IPS-15b (cell line): ENCODE data around the gene WASHC2A.
"Not testable (repeated sequence)": the region's sequence is repeated elsewhere in the genome, so short reads cannot be mapped to it uniquely, and the experiment has no call there.

Experiments used
- H3K27me3 ChIP-seq: one replicate; pipeline ENCODE4 v1.6.1; 2013; ENCODE audit warnings: low read length; ENCODE audit not compliant: control insufficient read depth, insufficient read depth
- H3K36me3 ChIP-seq: one replicate; pipeline ENCODE4 v1.6.1; 2013; ENCODE audit warnings: low read length; ENCODE audit not compliant: control insufficient read depth, insufficient read depth
- H3K4me1 ChIP-seq: one replicate; pipeline ENCODE4 v1.6.1; 2013; ENCODE audit warnings: mild to moderate bottlenecking, low read length; ENCODE audit not compliant: control insufficient read depth, insufficient read depth
- H3K4me3 ChIP-seq: one replicate; pipeline ENCODE4 v1.5.1; 2013; ENCODE audit warnings: low read depth, low read length
- H3K9ac ChIP-seq: one replicate; pipeline ENCODE4 v1.6.1; 2013; ENCODE audit warnings: low read depth, mild to moderate bottlenecking, low read length
- H3K9me3 ChIP-seq: one replicate; pipeline ENCODE4 v1.6.1; 2013; ENCODE audit warnings: mild to moderate bottlenecking, low read length; ENCODE audit not compliant: control insufficient read depth, insufficient read depth

WASHC2A gene

DNA sequence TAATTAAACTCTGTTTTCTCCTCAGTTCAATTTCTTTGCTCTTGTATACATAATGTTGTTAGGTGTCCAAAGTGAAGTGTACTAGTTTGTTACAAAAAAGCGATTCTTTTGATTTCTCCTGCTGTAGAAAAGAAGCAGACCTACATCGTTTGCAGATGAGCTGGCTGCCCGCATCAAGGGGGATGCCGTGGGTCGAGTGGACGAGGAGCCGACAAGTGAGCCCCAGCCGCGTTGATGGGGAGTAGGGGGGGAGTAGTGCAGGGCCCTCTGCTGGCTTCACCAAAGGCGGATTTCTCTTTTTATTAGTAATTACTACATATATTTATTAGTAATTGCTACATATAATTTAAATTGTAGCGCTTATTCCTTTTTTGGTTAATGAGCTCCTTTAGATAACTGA lies 23.6 kb downstream of the WASHC2A start:
- not testable (repeated sequence) for H3K36me3 ChIP-seq, H3K4me3 ChIP-seq, H3K4me1 ChIP-seq, H3K9me3 ChIP-seq, H3K9ac ChIP-seq, H3K27me3 ChIP-seq

- H3K9ac ChIP-seq, H3K4me1 ChIP-seq, H3K9me3 ChIP-seq, H3K36me3 ChIP-seq, H3K27me3 ChIP-seq, H3K4me3 ChIP-seq: not testable (repeated sequence)
Measured at GRCh38 chr10:50092928-50093327, 25.2 kb downstream of the WASHC2A start.

- H3K9me3 ChIP-seq, H3K4me1 ChIP-seq, H3K36me3 ChIP-seq, H3K4me3 ChIP-seq, H3K27me3 ChIP-seq, H3K9ac ChIP-seq: not testable (repeated sequence)
Measured at GRCh38 chr10:50094630-50095029, 26.9 kb downstream of the WASHC2A start.

GRCh38 chr10:50095402-50095801 lies 27.6 kb downstream of the WASHC2A start:
- not testable (repeated sequence) for H3K9ac ChIP-seq, H3K4me3 ChIP-seq, H3K36me3 ChIP-seq, H3K27me3 ChIP-seq, H3K9me3 ChIP-seq, H3K4me1 ChIP-seq

GRCh38 chr10:50096722-50097121 lies 29.0 kb downstream of the WASHC2A start:
- H3K9ac ChIP-seq, H3K4me3 ChIP-seq, H3K36me3 ChIP-seq, H3K27me3 ChIP-seq, H3K9me3 ChIP-seq, H3K4me1 ChIP-seq: not testable (repeated sequence)

- not testable (repeated sequence) for H3K27me3 ChIP-seq, H3K36me3 ChIP-seq, H3K9me3 ChIP-seq, H3K4me1 ChIP-seq, H3K4me3 ChIP-seq, H3K9ac ChIP-seq
Measured at GRCh38 chr10:50098645-50099044, 30.9 kb downstream of the WASHC2A start.

- not testable (repeated sequence) for H3K4me3 ChIP-seq, H3K9me3 ChIP-seq, H3K9ac ChIP-seq, H3K36me3 ChIP-seq, H3K4me1 ChIP-seq, H3K27me3 ChIP-seq
Measured at GRCh38 chr10:50101139-50101582, 33.4 kb downstream of the WASHC2A start.

- not testable (repeated sequence) for H3K4me1 ChIP-seq, H3K9me3 ChIP-seq, H3K9ac ChIP-seq, H3K27me3 ChIP-seq, H3K4me3 ChIP-seq, H3K36me3 ChIP-seq
Measured at GRCh38 chr10:50101747-50102146, 34.0 kb downstream of the WASHC2A start.

- not testable (repeated sequence) for H3K9ac ChIP-seq, H3K4me3 ChIP-seq, H3K4me1 ChIP-seq, H3K9me3 ChIP-seq, H3K36me3 ChIP-seq, H3K27me3 ChIP-seq
Measured at GRCh38 chr10:50102267-50102666, 34.5 kb downstream of the WASHC2A start.

GRCh38 chr10:50108999-50109698 lies 41.4 kb downstream of the WASHC2A start:
- H3K36me3 ChIP-seq, H3K9ac ChIP-seq, H3K9me3 ChIP-seq, H3K4me3 ChIP-seq, H3K4me1 ChIP-seq, H3K27me3 ChIP-seq: not testable (repeated sequence)

DNA sequence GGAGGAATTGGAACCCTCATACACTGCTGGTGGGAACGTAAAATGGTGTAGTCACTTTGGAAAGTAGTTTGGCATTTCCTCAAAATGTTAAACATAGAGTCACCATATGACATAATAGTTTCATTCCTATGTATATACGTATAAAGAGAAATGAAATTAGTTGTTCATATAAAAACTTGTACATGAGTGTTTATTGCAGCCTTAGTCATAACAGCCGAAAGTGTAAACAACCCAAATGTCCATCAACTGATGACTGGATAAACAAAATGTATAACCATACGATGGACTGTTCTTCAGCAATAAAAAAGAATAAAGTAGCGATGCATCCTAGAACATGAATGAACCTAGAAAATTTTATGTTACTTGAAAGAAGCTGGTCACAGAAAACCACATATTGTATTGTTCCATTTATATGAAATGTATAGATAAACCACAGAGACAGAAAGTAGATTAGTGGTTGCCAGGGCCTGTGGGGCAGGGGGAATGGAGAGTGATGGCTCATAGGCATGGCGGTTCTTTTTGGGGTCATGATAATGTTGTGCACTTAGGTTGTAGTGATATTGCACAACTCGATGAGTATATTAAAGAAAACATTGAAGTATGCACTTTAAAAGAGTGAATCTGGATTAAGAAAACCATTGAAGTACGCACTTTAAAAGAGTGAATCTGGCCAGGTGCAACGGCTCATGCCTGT lies 44.8 kb downstream of the WASHC2A start:
- not testable (repeated sequence) for H3K9ac ChIP-seq, H3K27me3 ChIP-seq, H3K36me3 ChIP-seq, H3K4me3 ChIP-seq, H3K4me1 ChIP-seq, H3K9me3 ChIP-seq

DNA sequence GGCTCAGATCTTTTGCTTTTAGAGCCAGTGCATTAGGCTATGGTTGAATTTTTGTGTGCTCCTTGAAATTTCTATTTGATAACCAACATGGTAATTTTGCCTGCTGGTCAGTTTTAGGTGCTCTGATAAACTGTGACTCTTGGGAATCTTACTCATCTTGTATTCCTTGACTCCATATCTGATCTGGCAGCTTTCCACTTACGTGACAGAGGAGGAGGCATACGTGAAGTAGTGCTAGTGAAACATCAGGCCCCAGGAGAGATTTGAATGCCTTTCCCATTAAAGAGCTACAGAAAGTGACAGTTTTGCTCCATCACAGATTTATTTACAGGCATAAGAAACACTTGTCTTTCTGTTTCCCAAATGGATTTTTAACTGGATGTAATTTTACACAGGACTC lies 59.0 kb downstream of the WASHC2A start:
- not testable (repeated sequence) for H3K36me3 ChIP-seq

More for the DNA sequence above, 59.0 kb downstream of the WASHC2A start:
- H3K4me3 ChIP-seq, H3K9ac ChIP-seq, H3K9me3 ChIP-seq, H3K4me1 ChIP-seq, H3K27me3 ChIP-seq: not testable (repeated sequence)
